HG03354 (cell line): ENCODE measurements around the gene A2ML1.
"Not testable (repeated sequence)": the region's sequence is repeated elsewhere in the genome, so short reads cannot be mapped to it uniquely, and the experiment has no call there.

Experiments
- ATAC-seq: cut with Tn5 transposase; IDR thresholded peaks from one replicate; pipeline ENCODE4 v1.9.1; 2021; ENCODE audit warnings: mild to moderate bottlenecking; ENCODE audit not compliant: unreplicated experiment, poor library complexity, severe bottlenecking

The A2ML1 gene

DNA sequence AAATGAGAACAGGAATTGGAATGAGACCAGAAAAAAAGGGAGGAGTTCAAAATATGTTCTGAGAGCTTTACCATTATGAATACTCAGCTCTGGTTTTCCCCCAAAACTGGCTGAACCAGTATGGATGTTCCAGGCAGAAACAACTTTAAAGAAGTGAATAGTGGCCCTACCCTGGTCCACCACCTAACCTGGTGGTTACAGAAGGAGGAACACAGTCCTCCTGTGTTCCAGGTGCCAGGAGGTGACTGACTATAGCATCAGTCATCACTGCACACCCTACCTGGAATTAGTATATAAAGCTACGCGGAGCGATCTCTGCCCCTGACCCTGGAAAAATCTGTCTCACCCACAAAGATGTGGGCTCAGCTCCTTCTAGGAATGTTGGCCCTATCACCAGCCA is at the start of gene A2ML1:
A2ML1 (plus strand) TSS at position 324 of the 400 bp plus-strand sequence; CDS start at position 355, 31 bp downstream.
- ATAC-seq: no peak

DNA sequence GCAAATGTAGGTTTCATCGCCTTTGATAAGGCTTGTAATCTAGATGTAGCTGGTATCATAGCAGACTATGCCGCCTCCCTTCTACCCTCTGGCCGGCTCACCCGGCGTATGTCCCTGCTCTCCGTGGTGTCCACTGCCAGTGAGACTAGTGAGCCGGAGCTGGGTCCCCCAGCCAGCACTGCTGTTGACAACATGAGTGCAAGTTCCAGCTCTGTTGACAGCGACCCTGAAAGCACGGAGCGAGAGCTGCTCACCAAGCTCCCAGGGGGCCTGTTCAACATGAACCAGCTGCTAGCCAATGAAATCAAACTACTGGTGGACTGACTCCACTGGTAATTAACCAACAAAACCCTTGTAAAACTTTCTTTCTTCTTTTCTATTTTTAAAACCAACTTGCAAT is 49.0 kb upstream of the A2ML1 start:
- no peak for ATAC-seq

DNA sequence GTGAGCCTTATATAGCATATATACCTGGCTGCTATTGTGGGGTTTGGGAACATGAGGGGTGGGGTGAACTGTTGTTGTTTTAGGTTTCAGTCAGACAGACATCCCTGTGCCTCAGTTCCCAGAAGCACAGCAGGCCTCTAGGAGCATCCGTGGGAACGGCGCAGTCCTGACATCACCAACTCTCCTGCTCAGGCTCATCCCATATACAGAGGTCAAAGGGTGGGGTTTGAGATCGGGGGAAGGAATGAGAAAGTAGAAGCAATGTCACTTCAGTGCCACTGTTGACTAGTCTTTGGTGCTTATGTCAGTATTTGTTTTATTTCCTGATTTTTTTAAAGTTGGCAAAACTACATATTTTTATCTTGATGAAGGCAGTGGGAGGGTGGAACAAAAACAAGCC is 43.1 kb upstream of the A2ML1 start:
- ATAC-seq: no peak

DNA sequence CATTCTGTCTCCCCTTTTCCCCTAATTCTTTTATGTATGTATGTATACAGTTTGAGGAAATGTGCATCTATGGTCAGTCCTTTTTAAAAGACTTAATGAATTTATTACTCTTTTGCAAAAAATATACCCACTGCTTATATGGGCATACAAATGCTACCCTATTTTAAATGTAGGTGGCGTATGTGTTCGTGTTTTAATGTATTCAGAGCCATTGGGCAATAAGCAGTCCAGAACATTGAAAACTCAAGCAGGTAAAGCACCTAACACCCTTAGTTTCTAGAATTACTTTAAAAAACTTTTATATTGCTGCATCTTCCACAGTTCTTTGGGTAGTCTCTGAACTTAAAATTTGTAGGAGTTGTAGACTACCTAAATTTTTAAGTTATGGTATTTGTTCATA is 42.6 kb upstream of the A2ML1 start:
- no peak for ATAC-seq

DNA sequence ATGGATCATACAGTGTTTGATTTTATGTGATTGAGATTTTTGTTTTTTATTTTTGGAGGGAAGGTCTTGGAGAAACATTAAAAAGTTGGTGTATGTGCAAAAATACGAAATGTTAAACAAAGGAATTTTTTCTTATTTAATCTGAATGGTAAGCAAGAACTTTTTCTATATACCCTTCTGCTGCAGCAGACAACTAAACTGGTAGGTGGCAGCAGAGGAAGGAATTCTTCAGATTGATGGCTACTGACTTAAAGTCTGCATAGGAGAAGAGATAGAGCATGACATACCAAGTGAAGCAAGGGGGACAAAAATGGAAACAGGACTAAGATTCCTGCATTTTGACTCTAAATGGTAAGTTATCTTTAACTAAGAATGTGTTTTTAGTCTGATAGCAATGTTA is 42.0 kb upstream of the A2ML1 start:
- no peak for ATAC-seq

DNA sequence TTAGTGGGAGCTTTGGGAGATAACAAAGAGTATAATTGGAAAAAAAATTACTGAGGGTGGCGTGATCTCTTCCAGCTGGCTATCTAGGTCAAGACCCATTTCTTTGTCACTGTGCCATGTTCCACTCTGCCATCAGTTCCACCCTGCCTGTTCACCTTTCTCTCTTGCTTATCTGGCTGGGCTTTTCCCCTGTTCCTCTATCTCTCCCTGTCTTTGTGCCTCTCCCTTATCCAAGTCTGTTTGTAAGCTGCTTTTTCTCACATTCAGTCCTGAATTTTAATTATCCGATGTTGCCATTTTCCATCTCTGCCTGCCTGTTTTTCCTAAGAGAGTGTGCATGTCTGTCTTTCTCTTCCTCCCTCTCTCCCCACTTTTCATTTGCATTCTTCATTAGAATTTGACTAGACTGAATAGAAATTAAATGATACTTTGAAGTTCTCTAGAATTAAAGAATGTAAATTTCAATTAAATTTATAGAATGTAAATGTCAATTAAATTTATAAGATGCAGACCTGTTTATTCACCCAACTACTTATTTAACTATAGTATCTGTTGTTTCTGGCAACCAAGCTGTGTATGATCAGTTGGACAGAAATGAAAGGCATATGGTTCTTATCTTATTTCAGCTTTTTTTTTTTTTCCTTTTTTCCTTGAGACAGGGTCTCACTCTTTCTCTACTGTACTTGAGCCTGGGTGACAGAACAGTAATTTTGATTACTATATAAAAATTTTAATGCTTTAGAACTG is 40.9 kb upstream of the A2ML1 start:
- no peak for ATAC-seq

DNA sequence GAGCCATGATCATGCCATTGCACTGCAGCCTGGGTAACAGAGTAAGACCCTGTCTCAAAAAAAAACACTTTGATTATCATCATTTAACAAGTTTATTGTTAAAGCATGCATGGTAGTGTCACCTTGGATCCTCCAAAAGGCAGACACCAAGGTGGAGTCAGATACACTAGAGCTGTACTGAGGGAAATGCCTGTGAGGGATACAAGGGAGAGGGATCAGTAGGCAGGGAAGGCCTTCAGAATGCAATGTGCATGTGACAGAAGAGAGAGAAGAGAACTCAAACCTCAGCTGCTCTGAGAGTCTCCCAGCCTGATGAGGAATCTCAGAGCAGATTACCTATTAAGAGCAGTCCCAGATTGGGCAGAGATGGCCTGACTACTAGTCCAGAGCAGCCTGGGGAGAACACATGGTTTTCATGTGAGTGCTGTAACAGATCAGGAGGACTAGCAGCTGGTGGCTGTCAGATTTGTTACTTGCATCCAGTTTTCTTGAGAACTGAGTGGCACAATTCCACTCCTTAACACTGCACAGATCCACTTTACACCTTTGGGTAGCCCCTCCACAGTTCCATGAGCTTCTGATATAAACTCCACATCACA is 38.0 kb upstream of the A2ML1 start:
- no peak for ATAC-seq

DNA sequence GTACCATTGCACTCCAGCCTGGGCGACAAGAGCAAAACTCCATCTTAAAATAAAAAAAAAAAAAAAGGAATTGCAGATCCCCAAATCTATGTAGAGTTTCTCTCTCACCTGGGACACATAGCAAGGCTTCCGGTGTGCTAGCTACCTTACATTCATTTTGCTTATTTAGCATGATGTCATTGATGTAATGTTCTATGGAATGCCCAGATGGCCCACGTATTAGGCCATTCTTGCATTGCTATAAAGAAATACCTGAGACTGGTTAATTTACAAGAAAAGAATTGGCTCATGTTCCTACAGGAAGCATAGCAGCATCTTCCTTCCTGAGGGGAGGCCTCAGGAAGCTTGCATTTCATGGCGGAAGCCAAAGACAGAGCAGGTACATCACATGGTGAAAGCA is 36.9 kb upstream of the A2ML1 start:
- ATAC-seq: no peak

DNA sequence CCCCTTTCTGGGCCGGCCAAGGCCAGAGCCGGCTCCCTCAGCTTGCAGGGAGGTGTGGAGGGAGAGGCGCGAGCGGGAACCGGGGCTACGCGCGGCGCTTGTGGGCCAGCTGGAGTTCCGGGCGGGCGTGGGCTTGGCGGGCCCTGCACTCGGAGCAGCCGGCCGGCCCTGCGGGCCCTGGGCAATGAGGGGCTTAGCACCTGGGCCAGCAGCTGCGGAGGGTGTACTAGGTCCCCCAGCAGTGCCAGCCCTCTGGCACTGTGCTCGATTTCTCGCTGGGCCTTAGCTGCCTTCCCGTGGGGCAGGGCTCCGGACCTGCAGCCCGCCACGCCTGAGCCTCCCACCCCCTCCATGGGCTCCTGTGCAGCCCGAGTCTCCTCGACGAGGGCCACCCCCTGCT is 35.2 kb upstream of the A2ML1 start:
- ATAC-seq: not testable (repeated sequence)

DNA sequence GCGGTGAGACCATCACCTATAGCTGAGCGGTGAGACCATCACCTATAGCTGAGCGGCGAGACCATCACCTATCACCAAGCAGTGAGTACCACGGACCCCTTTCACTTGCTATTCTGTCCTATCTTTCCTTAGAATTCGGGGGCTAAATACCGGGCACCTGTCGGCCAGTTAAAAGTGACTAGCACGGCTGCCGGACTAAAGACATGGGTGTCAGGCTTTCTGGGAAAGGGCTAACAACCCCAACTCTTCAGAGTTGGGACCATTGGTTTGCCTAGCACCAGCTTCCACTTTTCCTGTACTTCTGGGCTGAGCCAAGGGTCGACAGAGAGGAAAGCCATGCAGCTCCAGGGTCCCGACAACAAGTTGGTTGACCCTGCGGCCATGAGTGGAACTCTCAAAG is 33.7 kb upstream of the A2ML1 start:
- not testable (repeated sequence) for ATAC-seq

DNA sequence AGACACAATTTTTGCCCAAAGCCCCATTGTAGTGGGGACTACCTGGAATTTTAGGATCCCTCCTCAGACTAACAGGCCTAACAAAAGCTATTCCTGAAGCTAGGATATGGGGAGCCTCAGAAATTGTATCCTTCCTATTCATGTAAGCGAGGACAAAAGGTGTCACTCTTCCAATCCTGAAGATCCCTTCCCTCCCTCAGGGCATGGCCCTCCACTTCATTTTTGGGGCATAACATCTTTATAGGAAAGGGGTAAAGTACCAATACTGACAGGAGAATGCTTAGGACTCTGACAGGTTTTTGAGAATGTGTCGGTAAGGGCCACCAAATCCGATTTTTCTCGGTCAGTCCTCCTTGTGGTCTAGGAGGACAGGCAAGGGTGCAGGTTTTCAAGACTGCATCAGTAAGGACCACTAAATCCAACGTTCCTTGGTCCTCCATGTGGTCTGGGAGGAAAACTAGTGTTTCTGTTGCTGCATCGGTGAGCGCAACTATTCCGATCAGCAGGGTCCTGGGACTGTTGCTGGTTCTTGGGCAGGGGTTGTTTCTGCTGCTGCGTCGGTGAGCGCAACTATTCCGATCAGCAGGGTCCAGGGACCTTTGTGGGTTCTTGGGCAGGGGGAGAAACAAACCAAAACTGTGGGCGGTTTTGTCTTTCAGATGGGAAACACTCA is 32.9 kb upstream of the A2ML1 start:
- not testable (repeated sequence) for ATAC-seq

DNA sequence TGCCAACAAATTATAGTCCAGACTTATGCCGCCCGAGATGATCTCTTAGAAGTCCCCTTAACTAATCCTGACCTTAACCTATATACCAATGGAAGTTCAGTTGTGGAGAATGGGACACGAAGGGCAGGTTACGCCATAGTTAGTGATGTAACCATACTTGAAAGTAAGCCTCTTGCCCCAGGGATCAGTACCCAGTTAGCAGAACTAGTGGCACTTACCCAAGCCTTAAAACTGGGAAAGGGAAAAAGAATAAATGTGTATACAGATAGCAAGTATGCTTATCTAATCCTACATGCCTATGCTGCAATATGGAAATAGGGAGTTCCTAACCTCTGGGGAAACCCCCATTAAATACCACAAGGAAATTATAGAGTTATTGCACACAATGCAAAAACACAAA is 29.2 kb upstream of the A2ML1 start:
- not testable (repeated sequence) for ATAC-seq

DNA sequence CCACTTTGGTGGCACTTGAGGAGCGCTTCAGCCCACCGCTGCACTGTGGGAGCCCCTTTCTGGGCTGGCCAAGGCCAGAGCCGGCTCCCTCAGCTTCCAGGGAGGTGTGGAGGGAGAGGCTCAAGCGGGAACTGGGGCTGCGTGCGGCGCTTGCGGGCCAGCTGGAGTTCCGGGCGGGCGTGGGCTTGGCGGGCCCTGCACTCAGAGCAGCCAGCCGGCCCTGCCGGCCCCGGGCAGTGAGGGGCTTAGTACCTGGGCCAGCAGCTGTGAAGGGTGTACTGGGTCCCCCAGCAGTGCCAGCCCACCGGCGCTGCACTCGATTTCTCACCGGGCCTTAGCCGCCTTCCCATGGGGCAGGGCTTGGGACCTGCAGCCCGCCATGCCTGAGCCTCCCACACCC is 27.8 kb upstream of the A2ML1 start:
- not testable (repeated sequence) for ATAC-seq

DNA sequence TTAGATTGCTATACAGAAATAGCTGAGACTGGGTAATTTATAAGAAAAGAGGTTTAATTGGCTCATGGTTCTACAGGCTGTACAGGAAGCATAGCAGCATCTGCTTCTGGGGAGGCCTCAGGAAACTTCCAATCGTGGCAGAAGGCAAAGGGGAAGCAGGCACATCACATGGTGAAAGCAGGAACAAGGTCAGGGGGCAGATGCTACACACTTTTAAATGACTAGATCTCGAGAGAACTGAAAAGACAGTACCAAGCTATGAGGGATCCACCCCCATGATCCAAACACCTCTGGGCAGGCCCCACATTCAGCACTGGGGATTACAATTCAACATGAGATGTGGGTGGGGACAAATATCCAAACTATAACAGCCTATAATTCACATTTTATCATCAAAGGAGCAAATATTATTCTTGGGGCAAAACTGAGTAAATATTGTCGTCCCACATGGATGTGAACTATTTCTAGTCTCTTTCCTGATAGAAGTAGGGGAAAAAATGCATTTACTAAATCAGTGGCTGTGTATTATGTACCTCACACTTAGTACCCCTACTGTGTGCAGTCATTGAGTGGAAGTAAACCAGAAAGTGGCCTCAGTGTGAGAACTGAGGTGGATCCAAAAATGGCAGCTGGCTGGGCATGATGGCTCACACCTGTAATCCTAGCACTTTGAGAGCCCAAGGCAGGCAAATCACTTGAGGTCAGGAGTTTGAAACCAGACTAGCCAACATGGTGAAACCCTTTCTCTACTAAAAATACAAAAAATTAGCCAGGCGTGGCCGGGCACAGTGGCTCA is 25.4 kb upstream of the A2ML1 start:
- no peak for ATAC-seq

DNA sequence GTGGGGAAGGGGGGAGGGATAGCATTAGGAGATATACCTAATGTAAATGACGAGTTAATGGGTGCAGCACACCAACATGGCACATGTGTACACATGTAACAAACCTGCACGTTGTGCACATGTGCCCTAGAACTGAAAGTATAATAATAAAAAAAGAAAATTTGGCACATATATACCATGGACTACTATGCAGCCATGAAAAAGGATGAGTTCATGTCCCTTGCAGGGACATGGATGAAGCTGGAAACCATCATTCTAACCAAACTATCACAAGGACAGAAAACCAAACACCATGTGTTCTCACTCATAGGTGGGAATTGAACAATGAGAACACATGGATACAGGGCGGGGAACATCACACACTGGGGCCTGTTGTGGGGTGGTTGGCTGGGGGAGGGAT is 21.2 kb upstream of the A2ML1 start:
- ATAC-seq: not testable (repeated sequence)

DNA sequence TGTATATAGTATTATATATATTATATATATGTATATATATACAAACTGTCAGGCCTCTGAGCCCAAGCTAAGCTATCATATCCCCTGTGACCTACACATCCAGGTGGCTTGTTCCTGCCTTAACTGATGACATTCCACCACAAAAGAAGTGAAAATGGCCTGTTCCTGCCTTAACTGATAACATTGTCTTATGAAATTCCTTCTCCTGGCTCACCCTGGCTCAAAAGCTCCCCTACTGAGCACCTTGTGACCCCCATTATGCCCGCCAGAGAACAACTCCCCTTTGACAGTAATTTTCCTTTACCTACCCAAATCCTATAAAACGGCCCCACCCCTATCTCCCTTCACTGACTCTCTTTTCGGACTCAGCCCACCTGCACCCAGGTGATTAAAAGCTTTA is 17.6 kb upstream of the A2ML1 start:
- ATAC-seq: not testable (repeated sequence)

DNA sequence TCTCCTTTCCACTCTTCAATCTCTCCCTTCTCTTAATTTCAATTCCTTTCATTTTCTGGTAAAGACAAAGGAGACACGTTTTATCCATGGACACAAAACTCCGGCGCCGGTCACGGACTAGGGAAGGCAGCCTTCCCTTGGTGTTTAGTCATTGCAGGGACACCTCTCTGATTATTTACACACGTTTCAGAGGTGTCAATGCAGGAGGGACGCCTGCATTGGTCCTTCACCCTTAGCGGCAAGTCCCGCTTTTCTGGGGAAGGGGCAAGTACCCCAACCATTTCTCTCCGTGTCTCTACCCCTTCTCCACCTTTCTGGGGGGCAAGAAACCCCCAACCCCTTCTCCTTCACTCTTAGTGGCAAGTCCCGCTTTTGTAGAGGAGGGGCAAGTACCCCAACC is 16.9 kb upstream of the A2ML1 start:
- not testable (repeated sequence) for ATAC-seq

DNA sequence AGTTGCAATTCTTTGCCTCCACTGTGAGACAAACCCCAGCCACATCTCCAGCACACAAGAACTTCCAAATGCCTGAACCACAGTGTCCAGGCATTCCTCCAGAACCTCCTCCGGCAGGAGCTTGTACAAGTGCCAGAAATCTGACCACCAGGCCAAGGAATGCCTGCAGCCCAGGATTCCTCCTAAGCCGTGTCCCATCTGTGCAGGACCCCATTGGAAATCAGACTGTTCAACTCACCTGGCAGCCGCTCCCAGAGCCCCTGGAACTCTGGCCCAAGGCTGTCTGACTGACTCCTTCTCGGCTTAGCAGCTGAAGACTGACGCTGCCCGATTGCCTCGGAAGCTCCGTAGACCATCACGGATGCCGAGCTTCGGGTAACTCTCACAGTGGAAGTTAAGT is 15.3 kb upstream of the A2ML1 start:
- ATAC-seq: not testable (repeated sequence)

DNA sequence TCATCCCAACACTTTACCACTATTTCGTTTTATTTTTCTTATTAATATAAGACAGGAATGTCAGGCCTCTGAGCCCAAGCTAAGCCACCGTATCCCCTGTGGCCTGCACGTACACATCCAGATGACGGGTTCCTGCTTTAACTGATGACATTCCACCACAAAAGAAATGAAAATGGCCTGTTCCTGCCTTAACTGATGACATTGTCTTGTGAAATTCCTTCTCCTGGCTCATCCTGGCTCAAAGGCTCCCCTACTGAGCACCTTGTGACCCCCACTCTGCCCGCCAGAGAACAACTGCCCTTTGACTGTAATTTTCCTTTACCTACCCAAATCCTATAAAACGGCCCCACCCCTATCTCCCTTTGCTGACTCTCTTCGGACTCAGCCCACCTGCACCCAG is 12.3 kb upstream of the A2ML1 start:
- not testable (repeated sequence) for ATAC-seq
